NCI-H2171 treated with DMSO at 0.1 percent for 48 hours (cell line): Measurements from ENCODE around the gene IFNK.

Source experiments
- DNase-seq: peaks from one replicate; lab custom pipeline; 2025; lab: John Stamatoyannopoulos, UW

Gene IFNK

DNA sequence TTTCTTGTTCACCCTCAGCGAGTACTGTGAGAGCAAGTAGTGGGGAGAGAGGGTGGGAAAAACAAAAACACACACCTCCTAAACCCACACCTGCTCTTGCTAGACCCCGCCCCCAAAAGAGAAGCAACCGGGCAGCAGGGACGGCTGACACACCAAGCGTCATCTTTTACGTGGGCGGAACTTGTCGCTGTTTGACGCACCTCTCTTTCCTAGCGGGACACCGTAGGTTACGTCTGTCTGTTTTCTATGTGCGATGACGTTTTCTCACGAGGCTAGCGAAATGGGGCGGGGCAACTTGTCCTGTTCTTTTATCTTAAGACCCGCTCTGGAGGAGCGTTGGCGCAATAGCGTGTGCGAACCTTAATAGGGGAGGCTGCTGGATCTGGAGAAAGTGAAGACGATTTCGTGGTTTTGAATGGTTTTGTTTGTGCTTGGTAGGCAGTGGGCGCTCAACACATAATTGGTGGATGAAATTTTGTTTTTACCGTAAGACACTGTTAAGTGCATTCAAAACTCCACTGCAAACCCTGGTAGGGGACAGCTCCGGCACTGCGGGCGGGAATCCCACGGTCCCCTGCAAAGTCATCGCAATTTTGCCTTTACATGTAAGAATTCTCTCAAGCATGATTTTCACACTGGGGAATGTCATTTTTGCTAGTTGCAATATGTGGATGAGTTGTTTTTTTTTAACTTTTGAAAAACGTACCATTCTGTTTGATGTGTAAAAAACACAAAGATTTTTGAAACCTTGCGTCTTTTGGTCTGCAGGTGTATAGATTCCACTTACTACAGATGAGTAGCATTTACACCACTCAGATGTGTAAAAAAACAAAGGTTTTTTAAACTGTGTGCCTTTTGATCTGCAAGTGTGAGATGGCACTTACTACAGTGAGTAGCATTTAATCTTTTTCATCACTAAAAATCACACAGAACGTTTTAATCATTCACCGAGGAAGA, 49.8 kb downstream of the IFNK start:
- peak; percentile 94 for DNase-seq
